22Rv1 (cell line): ENCODE measurements around the gene ZNF311.

Experiments used
- H3K27ac ChIP-seq: fragments of 450-650 bp; 2 replicates; pipeline ENCODE4 v1.5.1; 2017
- ZFX ChIP-seq: fragments of 450-650 bp; IDR thresholded peaks from 2 replicates; pipeline ENCODE4 v1.6.1; 2017; ENCODE audit warnings: antibody characterized with exemption, borderline replicate concordance
- TF ChIP-seq, protein P1 (sequence below): fragments of 450-650 bp; IDR thresholded peaks from 2 replicates; pipeline ENCODE4 v1.5.1; 2017; ENCODE audit warnings: mild to moderate bottlenecking

Gene ZNF311

DNA sequence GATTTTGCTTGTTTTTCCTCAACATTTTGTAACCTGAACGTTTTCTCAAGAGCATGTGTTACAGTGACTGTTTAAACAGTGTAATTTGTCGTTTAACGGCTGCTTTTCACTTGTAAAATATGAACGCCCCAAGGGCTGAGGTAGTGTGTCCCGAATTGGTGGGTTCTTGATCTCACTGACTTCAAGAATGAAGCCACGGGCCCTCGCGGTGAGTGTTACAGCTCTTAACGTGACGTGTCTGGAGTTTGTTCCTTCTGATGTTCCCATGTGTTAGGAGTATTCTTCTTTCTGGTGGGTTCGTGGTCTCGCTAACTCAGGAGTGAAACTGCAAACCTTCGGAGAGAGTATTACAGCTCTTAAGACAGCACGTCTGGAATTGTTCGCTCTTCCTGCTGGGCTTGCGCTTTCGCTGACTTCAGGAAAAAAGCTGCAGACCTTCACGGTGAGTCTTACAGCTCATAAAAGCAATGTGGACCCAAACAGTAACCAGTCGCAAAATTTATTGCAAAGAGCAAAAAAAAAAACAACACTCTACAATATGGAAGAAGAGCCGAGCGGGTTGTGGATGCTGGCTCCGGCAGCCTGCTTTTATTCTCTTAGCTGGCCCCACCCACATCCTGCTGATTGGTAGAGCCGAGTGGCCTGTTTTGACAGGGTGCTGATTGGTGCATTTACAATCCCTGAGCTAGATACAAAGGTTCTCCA is 56.2 kb downstream of the ZNF311 start:
- no peak for TF ChIP-seq ZFX
- TF ChIP-seq, protein P1, sequence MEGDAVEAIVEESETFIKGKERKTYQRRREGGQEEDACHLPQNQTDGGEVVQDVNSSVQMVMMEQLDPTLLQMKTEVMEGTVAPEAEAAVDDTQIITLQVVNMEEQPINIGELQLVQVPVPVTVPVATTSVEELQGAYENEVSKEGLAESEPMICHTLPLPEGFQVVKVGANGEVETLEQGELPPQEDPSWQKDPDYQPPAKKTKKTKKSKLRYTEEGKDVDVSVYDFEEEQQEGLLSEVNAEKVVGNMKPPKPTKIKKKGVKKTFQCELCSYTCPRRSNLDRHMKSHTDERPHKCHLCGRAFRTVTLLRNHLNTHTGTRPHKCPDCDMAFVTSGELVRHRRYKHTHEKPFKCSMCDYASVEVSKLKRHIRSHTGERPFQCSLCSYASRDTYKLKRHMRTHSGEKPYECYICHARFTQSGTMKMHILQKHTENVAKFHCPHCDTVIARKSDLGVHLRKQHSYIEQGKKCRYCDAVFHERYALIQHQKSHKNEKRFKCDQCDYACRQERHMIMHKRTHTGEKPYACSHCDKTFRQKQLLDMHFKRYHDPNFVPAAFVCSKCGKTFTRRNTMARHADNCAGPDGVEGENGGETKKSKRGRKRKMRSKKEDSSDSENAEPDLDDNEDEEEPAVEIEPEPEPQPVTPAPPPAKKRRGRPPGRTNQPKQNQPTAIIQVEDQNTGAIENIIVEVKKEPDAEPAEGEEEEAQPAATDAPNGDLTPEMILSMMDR, result no peak
- H3K27ac ChIP-seq, result 0 out of 2 replicates have a peak overlapping the region, but pooled peaks have one; percentile 0

- H3K27ac ChIP-seq, result no peak overlapping the region
- TF ChIP-seq, protein P1, result no peak
Measured at GRCh38 chr6:28947831-28948270, 57.3 kb downstream of the ZNF311 start.

DNA sequence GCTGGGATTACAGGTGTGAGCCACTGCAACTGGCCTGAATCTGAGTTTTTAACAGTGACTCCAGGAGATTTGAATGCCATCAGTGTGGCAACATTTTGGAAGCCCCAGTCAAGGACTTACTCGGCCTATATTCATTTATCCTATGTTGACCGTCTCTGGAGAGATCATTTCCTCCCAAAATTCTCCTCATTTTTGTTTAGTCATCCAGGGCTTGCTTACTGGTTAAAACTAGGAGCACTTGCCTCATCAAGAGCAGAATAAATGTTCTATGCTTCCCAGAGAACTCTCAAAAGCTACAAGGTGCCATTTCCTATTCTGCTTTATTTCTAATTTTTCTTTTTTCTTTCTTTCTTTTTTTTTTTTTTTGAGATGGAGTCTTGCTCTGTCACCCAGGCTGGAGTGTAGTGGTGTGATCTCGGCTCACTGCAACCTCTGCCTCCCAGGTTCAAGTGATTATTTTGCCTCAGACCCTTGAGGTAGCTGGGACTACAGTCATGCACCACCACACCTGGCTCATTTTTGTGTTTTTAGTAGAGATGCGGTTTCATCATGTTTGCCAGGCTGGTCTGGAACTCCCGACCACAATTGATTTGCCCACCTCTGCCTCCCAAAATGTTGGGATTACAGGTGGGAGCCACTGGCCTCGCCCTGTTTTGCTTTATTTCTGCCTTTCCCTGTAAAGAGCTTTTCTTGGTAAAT is 57.9 kb downstream of the ZNF311 start:
- TF ChIP-seq ZFX, result no peak
- TF ChIP-seq, protein P1, result no peak
- H3K27ac ChIP-seq, result no peak overlapping the region

GRCh38 chr6:28945349-28945748 is 59.8 kb downstream of the ZNF311 start:
- no peak overlapping the region for H3K27ac ChIP-seq
- TF ChIP-seq, protein P1, result no peak
- TF ChIP-seq ZFX, result no peak
